HG03520 (cell line): Measurements from ENCODE around the gene CCDC68.

Source experiments
- ATAC-seq: cut with Tn5 transposase; IDR thresholded peaks from one replicate; pipeline ENCODE4 v1.9.1; 2021; ENCODE audit warnings: mild to moderate bottlenecking, moderate library complexity; ENCODE audit not compliant: unreplicated experiment

Gene CCDC68

GRCh38 chr18:54923339-54923956 is 35.8 kb downstream of the CCDC68 start:
- ATAC-seq: no peak

GRCh38 chr18:54919412-54919811 is 39.8 kb downstream of the CCDC68 start:
- no peak for ATAC-seq

- no peak for ATAC-seq
Observed at GRCh38 chr18:54918060-54918459, 41.2 kb downstream of the CCDC68 start.

GRCh38 chr18:54916507-54916906 is 42.8 kb downstream of the CCDC68 start:
- no peak for ATAC-seq

- ATAC-seq: no peak
Observed at GRCh38 chr18:54914816-54915215, 44.4 kb downstream of the CCDC68 start.

GRCh38 chr18:54911551-54911950 is 47.7 kb downstream of the CCDC68 start:
- no peak for ATAC-seq

- ATAC-seq: no peak
Observed at GRCh38 chr18:54910161-54910919, 48.9 kb downstream of the CCDC68 start.

- no peak for ATAC-seq
Observed at GRCh38 chr18:54909538-54909937, 49.7 kb downstream of the CCDC68 start.

GRCh38 chr18:54906331-54907185 is 52.7 kb downstream of the CCDC68 start:
- ATAC-seq: no peak

- no peak for ATAC-seq
Observed at GRCh38 chr18:54905629-54906028, 53.6 kb downstream of the CCDC68 start.

- ATAC-seq: no peak
Observed at GRCh38 chr18:54904581-54904980, 54.7 kb downstream of the CCDC68 start.

GRCh38 chr18:54900290-54900689 is 59.0 kb downstream of the CCDC68 start:
- no peak for ATAC-seq

- ATAC-seq: no peak
Observed at GRCh38 chr18:54899500-54899899, 59.8 kb downstream of the CCDC68 start.

GRCh38 chr18:54888933-54889332 is 70.3 kb downstream of the CCDC68 start:
- ATAC-seq: no peak

- no peak for ATAC-seq
Observed at GRCh38 chr18:54888378-54888777, 70.9 kb downstream of the CCDC68 start.

- no peak for ATAC-seq
Observed at GRCh38 chr18:54883816-54884604, 75.3 kb downstream of the CCDC68 start.

GRCh38 chr18:54882318-54882717 is 76.9 kb downstream of the CCDC68 start:
- ATAC-seq: no peak

GRCh38 chr18:54881229-54881768 is 78.0 kb downstream of the CCDC68 start:
- no peak for ATAC-seq

- ATAC-seq: no peak
Observed at GRCh38 chr18:54880395-54881105, 78.7 kb downstream of the CCDC68 start.

GRCh38 chr18:54879691-54880090 is 79.6 kb downstream of the CCDC68 start:
- no peak for ATAC-seq
